GM12865 (cell line): ENCODE measurements around the gene MRPL42.

Experiments used
- DNase-seq: peaks from one replicate; pipeline ENCODE4 v3.0.0; 2010; ENCODE audit warnings: low read depth
- H3K4me3 ChIP-seq: 2 replicates; pipeline ENCODE4 v1.5.1; 2011; ENCODE audit warnings: mild to moderate bottlenecking, low read depth, low read length, control low read depth
- CTCF ChIP-seq: IDR thresholded peaks from 2 replicates; pipeline ENCODE4 v1.5.1; 2011; ENCODE audit warnings: low read length, control low read depth, low read depth, inconsistent platforms; ENCODE audit not compliant: insufficient read depth; ENCODE audit errors: missing control alignments

The MRPL42 gene

GRCh38 chr12:93459097-93459496, 8.2 kb upstream of the MRPL42 start:
- no peak for TF ChIP-seq CTCF
- DNase-seq: no peak
- H3K4me3 ChIP-seq: no peak overlapping the region

GRCh38 chr12:93460003-93460402, 7.3 kb upstream of the MRPL42 start:
- no peak for TF ChIP-seq CTCF
- H3K4me3 ChIP-seq: no peak overlapping the region
- no peak for DNase-seq

GRCh38 chr12:93460902-93461301, 6.4 kb upstream of the MRPL42 start:
- DNase-seq: no peak

GRCh38 chr12:93461503-93461902, 5.8 kb upstream of the MRPL42 start:
- no peak for DNase-seq
- H3K4me3 ChIP-seq: no peak overlapping the region
- TF ChIP-seq CTCF: no peak

More at GRCh38 chr12:93460902-93461301, 6.4 kb upstream of the MRPL42 start:
- TF ChIP-seq CTCF: no peak
- no peak overlapping the region for H3K4me3 ChIP-seq

GRCh38 chr12:93465841-93466240, 1.5 kb upstream of the MRPL42 start:
- H3K4me3 ChIP-seq: no peak overlapping the region
- DNase-seq: no peak
- no peak for TF ChIP-seq CTCF

- no peak overlapping the region for H3K4me3 ChIP-seq
- TF ChIP-seq CTCF: no peak
- DNase-seq: no peak
Measured at GRCh38 chr12:93466625-93467350, 526 bp upstream of the MRPL42 start.

GRCh38 chr12:93468008-93468371, 676 bp downstream of the MRPL42 start:
- peak; percentile 31 for DNase-seq
- H3K4me3 ChIP-seq: peak overlapping the region; percentile 75
- no peak for TF ChIP-seq CTCF
